Measurements from ENCODE around the gene FAM20A. TPM values are rescaled to one million over a fixed set of nuclear protein-coding genes. Genes with fewer than 3 reads are reported as not detected.

The FAM20A gene
- total and polyA plus RNA-seq, 9 of the 15 experiments (the other 6 are each of a cell fraction or from before 2014, with no cell fraction given): 0.07 TPM; not detected in 8

GRCh38 chr17:68531252-68531651 lies 69.9 kb downstream of the FAM20A start:
- in situ Hi-C loops (cut with MboI) (no loop called here), intact Hi-C loops (cut with micrococcal nuclease) (no loop called here)
- Histone ChIP-seq H4K20me1 (replicated peaks; ENCODE audit: control insufficient read depth, insufficient read depth, low read length) (no peaks in the 10 kb centered on the region), H3K27me3 (ENCODE audit: control insufficient read depth in 2 of 2, insufficient read depth in 2 of 2, low read length in 2 of 2) (no peaks in the 10 kb centered on the region), H3K79me2 (ENCODE audit: control insufficient read depth, insufficient read depth, low read length) (no peaks in the 10 kb centered on the region), H3K4me3 (no peak overlapping the region), H3K4me1 (replicated peaks in 1 of 2; ENCODE audit: control insufficient read depth in 2 of 2, insufficient read depth in 2 of 2, low read length in 2 of 2) (no peaks in the 10 kb centered on the region), H3K4me2 (ENCODE audit: insufficient read depth, low read length) (no peak overlapping the region), H3K36me3 (ENCODE audit: control insufficient read depth, insufficient read depth, low read length) (peaks cover 76% of the 10 kb centered on the region; the same call in 2 of the 3 replicates), H2AFZ (ENCODE audit: low read depth, low read length) (no peak overlapping the region), H3K9me1 (ENCODE audit: control insufficient read depth, insufficient read depth, low read length) (no peaks in the 10 kb centered on the region), H3K9me3 (replicated peaks; ENCODE audit: control insufficient read depth, insufficient read depth, low read depth, low read length) (no peaks in the 10 kb centered on the region), H3K27ac (ENCODE audit: extremely low read depth, low read depth, low read length) (no peak overlapping the region), H3K9ac (ENCODE audit: insufficient read depth in 1 of 2, low read depth in 2 of 2, low read length in 2 of 2) (no peak overlapping the region)
- ATAC-seq (no peak), FAIRE-seq (no peak), DNase-seq (ENCODE audit: extremely low read depth in 1 of 4, low spot score in 3 of 4) (no peak)
- BruUV-seq (replicated peaks): no TSS peak
- CTCF ChIA-PET (ENCODE audit: low intra/inter-chr PET ratio): no interaction called here
- 85% methylated on average over 4 of the region's 4 CpGs for WGBS (ENCODE audit: insufficient coverage, low coverage, missing lambda C conversion rate)
- POLR2A ChIA-PET: interaction anchor here (0.6 kb wide), 2 partner anchors 11 to 379 kb away, joined by 3 read pairs; no protein-coding TSS in a partner anchor
- TF ChIP-seq STAT6 (CRISPR knock-in tag; IDR thresholded peaks at IDR 0.05): no peak
- no peak for TF ChIP-seq EP400 (IDR thresholded peaks at IDR 0.05)
- TF ChIP-seq REST (IDR thresholded peaks at IDR 0.05; ENCODE audit: borderline replicate concordance): no peak
- no peak for TF ChIP-seq REST (CRISPR knock-in tag; IDR thresholded peaks at IDR 0.05; ENCODE audit: low read depth)
- no peak for TF ChIP-seq RBBP5 (IDR thresholded peaks at IDR 0.05; ENCODE audit: borderline replicate concordance, insufficient read depth, low read length, poor library complexity, severe bottlenecking)
- TF ChIP-seq MEF2A (IDR thresholded peaks at IDR 0.05; ENCODE audit: control insufficient read depth, low read depth, low read length): no peak
- no peak for TF ChIP-seq CBFA2T3 (IDR thresholded peaks at IDR 0.05)
- no peak for TF ChIP-seq RFX5 (IDR thresholded peaks at IDR 0.05; ENCODE audit: low read depth, low read length)
- no peak for TF ChIP-seq SLC30A9 (CRISPR knock-in tag; IDR thresholded peaks at IDR 0.05)
- TF ChIP-seq PATZ1 (CRISPR knock-in tag; IDR thresholded peaks at IDR 0.05; ENCODE audit: borderline replicate concordance): no peak
- no peak for TF ChIP-seq ZNF133 (CRISPR knock-in tag; IDR thresholded peaks at IDR 0.05)

All from K562 (cell line).